HFF-Myc (cell line): ENCODE data around the gene FOXO3.

Experiments used
- DNase-seq: peaks from one replicate; pipeline ENCODE4 v3.0.0-alpha.2; 2011; ENCODE audit warnings: low read depth; ENCODE audit errors: extremely low read depth
- H3K4me3 ChIP-seq: replicated peaks from 2 replicates; pipeline ENCODE4 v1.5.1; 2011; ENCODE audit warnings: low read depth, mild to moderate bottlenecking, control low read depth, low read length
- CTCF ChIP-seq: IDR thresholded peaks from 2 replicates; pipeline ENCODE4 v1.5.1; 2012; ENCODE audit warnings: mild to moderate bottlenecking, low read depth, low read length, control low read depth; ENCODE audit errors: missing control alignments

The FOXO3 gene

GRCh38 chr6:108560463-108561308 lies at the start of gene FOXO3:
Gene FOXO3 (plus strand): TSS chr6:108560917. CDS start chr6:108561209, 292 bp downstream.
- TF ChIP-seq CTCF, result no peak
- peak within 1 kb of the TSS; percentile 85 for H3K4me3 ChIP-seq
- DNase-seq, result no peak

DNA sequence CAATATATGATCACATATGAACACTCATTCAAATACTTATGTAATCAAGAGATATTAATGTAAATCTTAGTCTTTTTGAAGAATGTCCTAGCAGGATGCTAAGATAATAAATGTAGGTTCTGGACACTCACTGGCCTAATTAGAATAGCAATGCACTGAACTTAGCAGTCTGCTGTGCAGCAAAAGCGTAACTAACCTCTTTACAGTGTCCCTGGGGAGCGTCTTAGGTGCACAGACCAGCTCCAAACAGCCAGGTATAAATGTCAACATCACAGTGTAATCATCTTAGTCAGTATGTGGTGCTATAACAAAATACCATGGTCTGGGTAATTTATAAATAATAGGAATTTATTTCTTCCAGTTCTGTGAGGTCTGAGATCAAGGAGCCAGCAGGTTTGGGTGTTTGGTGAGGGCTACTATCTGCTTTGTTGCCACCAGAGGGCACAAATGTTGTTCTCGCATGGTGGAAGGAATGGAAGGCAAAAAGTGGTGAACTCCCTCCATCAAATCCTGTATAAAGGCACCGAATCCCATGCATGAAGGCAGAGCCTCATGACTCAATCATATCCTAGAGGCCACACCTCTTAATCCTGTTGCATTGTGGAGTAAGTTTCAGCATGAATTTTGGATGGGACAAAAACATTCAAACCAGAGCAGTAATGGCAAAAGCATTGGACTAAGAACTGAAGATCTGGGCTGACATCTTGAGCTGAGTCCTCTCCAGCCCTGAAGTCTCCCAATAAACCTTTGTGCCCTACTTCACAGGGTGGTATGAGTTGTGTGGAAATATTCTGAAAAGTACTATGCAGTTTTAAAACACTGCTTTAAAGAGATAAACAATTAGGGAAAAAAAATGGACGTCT lies 41.8 kb upstream of the FOXO3 start:
- DNase-seq, result peak; percentile 26
- peak; percentile 66 for TF ChIP-seq CTCF
- no peak overlapping the region for H3K4me3 ChIP-seq

DNA sequence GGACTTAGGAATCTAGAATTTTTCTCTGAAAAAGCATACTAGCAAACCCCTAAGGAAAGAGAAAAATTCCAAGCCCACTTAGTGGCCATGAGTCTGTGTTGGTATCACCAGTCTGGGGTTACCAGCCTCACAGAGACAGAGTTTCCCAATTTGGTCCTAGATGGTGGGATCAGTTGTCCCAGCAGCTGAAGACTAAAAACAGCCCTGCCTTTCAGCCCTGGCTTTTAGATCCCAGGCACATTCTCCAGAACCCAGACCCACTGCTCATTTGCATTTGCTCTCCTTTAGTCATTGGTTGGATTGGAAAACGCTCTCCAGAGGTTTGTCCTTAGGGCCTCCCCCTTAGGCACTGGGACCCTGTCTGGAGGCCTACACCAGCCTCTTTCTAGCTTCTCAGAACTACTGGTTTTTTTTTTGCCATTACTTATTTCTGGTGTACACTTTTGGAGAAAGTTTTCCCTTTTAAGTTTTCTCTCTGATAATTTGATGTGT lies 39.1 kb upstream of the FOXO3 start:
- no peak overlapping the region for H3K4me3 ChIP-seq
- TF ChIP-seq CTCF, result no peak
- DNase-seq, result no peak

DNA sequence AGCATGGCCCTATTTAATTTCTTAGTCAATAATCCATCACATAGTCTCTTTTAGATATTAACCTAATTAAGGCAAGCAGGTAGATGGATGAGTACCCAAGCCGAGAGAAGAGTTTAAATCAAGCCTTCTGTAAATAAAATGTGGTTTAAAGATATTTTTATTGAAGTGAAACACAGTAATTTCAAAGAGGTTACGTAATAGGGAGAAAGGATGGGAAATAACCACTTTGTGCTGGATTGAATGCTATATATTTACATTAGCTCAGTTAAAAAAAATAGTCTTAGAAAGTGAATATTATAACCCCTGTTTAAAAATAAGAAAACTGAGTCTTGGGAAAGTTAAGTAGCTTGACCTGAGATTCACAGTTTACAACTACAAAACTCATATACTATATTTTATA lies 37.0 kb upstream of the FOXO3 start:
- no peak overlapping the region for H3K4me3 ChIP-seq
- TF ChIP-seq CTCF, result no peak
- DNase-seq, result no peak

- no peak for DNase-seq
- H3K4me3 ChIP-seq, result no peak overlapping the region
- no peak for TF ChIP-seq CTCF
These were observed 36.0 kb upstream of the FOXO3 start for GRCh38 chr6:108524528-108525248.

- no peak overlapping the region for H3K4me3 ChIP-seq
- DNase-seq, result no peak
- TF ChIP-seq CTCF, result peak; percentile 75
These were observed 34.0 kb upstream of the FOXO3 start for GRCh38 chr6:108526739-108527174.
